Measurements from ENCODE around the gene ASAP3. TPM values are rescaled to one million over a fixed set of nuclear protein-coding genes. Genes with fewer than 3 reads are reported as not detected.

ASAP3 gene
- under 1 TPM; 0.25 to 0.52 TPM for total RNA-seq

GRCh38 chr1:23483321-23484252 lies at the start of gene ASAP3:
Gene ASAP3, minus strand, starts transcription at chr1:23484179. Its CDS starts 46 bp downstream, at chr1:23484133.
- H3K36me3 Mint-ChIP-seq (ENCODE audit: low read depth) = no peaks in the 10 kb centered on the region
- H3K4me3 Mint-ChIP-seq = peak within 1 kb of the TSS; percentile 88
- CTCF ChIA-PET = interaction anchor here (1.0 to 3.6 kb wide), 3 partner anchors 14 to 207 kb away, joined by 3 to 16 read pairs (median 3); no protein-coding TSS in a partner anchor
- POLR2A ChIA-PET = no interaction called here
- peak within 1 kb of the TSS; percentile 78 for H3K27ac Mint-ChIP-seq
- peaks cover 63% of the 10 kb centered on the region for H3K27me3 Mint-ChIP-seq
- no peak for DNase-seq
- H3K9me3 Mint-ChIP-seq = no peaks in the 10 kb centered on the region
- H3K4me1 Mint-ChIP-seq = peaks cover 18% of the 10 kb centered on the region

GRCh38 chr1:23533246-23534023 lies 49.5 kb upstream of the ASAP3 start:
- peaks cover 60% of the 10 kb centered on the region for H3K4me1 Mint-ChIP-seq
- peak overlapping the region; percentile 23 for H3K4me3 Mint-ChIP-seq
- H3K27ac Mint-ChIP-seq = peak overlapping the region; percentile 81
- ChIA-PET CTCF (interaction anchor here (1.1 to 10.9 kb wide), 2 partner anchors 36 to 104 kb away, joined by 4 to 101 read pairs; no protein-coding TSS in a partner anchor), POLR2A (interaction anchor here (0.5 kb wide), 1 partner anchor 38 kb away, joined by 5 read pairs; no protein-coding TSS in a partner anchor)
- H3K36me3 Mint-ChIP-seq (ENCODE audit: low read depth) = peaks cover 21% of the 10 kb centered on the region
- H3K9me3 Mint-ChIP-seq = no peaks in the 10 kb centered on the region
- no peaks in the 10 kb centered on the region for H3K27me3 Mint-ChIP-seq
- no peak for DNase-seq

- DNase-seq = no peak
- Mint-ChIP-seq H3K27me3 (no peaks in the 10 kb centered on the region), H3K9me3 (no peaks in the 10 kb centered on the region), H3K27ac (peak overlapping the region; percentile 95), H3K4me3 (peak overlapping the region; percentile 90), H3K4me1 (peaks cover 70% of the 10 kb centered on the region), H3K36me3 (ENCODE audit: low read depth) (peaks cover 35% of the 10 kb centered on the region)
- ChIA-PET CTCF (interaction anchor here (0.6 to 10.9 kb wide), 7 partner anchors 8 to 107 kb away, joined by 3 to 101 read pairs (median 4); no protein-coding TSS in a partner anchor), POLR2A (interaction anchor here (1.0 kb wide), 1 partner anchor 8 kb away, joined by 4 read pairs; no protein-coding TSS in a partner anchor)
These were observed 47.6 kb upstream of the ASAP3 start for GRCh38 chr1:23531562-23532094.

GRCh38 chr1:23530747-23531561 lies 47.0 kb upstream of the ASAP3 start, which contains the start of gene E2F2:
Gene E2F2, minus strand, starts transcription at chr1:23531233. Its CDS starts 440 bp downstream, at chr1:23530793.
- ChIA-PET CTCF (interaction anchor here (1.1 to 10.9 kb wide), 6 partner anchors 9 to 107 kb away, joined by 3 to 101 read pairs (median 7); no protein-coding TSS in a partner anchor), POLR2A (interaction anchor here (0.5 to 1.0 kb wide), 3 partner anchors 9 to 189 kb away, joined by 4 to 7 read pairs (median 4); no protein-coding TSS in a partner anchor)
- Mint-ChIP-seq H3K36me3 (ENCODE audit: low read depth) (peaks cover 41% of the 10 kb centered on the region), H3K27ac (peak within 1 kb of the TSS; percentile 95), H3K9me3 (no peaks in the 10 kb centered on the region), H3K4me1 (peaks cover 76% of the 10 kb centered on the region), H3K4me3 (peak within 1 kb of the TSS; percentile 98), H3K27me3 (no peaks in the 10 kb centered on the region)
- peak; percentile 88 for DNase-seq

- H3K27me3 Mint-ChIP-seq = no peaks in the 10 kb centered on the region
- peak; percentile 45 for DNase-seq
- ChIA-PET POLR2A (interaction anchor here (0.5 to 0.6 kb wide), 2 partner anchors 21 to 189 kb away, joined by 3 to 7 read pairs; no protein-coding TSS in a partner anchor), CTCF (interaction anchor here (1.1 to 10.9 kb wide), 6 partner anchors 8 to 105 kb away, joined by 4 to 101 read pairs (median 7); partner anchors contain the start of gene ID3)
- peak overlapping the region; percentile 92 for H3K27ac Mint-ChIP-seq
- H3K4me3 Mint-ChIP-seq = peak overlapping the region; percentile 98
- H3K36me3 Mint-ChIP-seq (ENCODE audit: low read depth) = peaks cover 49% of the 10 kb centered on the region
- peaks cover 81% of the 10 kb centered on the region for H3K4me1 Mint-ChIP-seq
- no peaks in the 10 kb centered on the region for H3K9me3 Mint-ChIP-seq
These were observed 46.2 kb upstream of the ASAP3 start for GRCh38 chr1:23530087-23530746.

GRCh38 chr1:23529146-23530086 lies 45.4 kb upstream of the ASAP3 start:
- H3K9me3 Mint-ChIP-seq = no peaks in the 10 kb centered on the region
- H3K27me3 Mint-ChIP-seq = no peaks in the 10 kb centered on the region
- H3K27ac Mint-ChIP-seq = peak overlapping the region; percentile 92
- peaks cover 51% of the 10 kb centered on the region for H3K36me3 Mint-ChIP-seq (ENCODE audit: low read depth)
- ChIA-PET CTCF (interaction anchor here (1.1 to 10.9 kb wide), 6 partner anchors 9 to 107 kb away, joined by 5 to 101 read pairs (median 14); partner anchors contain the start of gene ID3), POLR2A (interaction anchor here (0.6 kb wide), 1 partner anchor 20 kb away, joined by 3 read pairs; no protein-coding TSS in a partner anchor)
- H3K4me1 Mint-ChIP-seq = peaks cover 83% of the 10 kb centered on the region
- no peak for DNase-seq
- H3K4me3 Mint-ChIP-seq = peak overlapping the region; percentile 98

- CTCF ChIA-PET = interaction anchor here (0.8 to 10.9 kb wide), 10 partner anchors 10 to 199 kb away, joined by 3 to 101 read pairs (median 7); partner anchors contain the start of gene ID3
- Mint-ChIP-seq H3K4me1 (peaks cover 85% of the 10 kb centered on the region), H3K4me3 (peak overlapping the region; percentile 98), H3K9me3 (no peaks in the 10 kb centered on the region), H3K36me3 (ENCODE audit: low read depth) (peaks cover 58% of the 10 kb centered on the region), H3K27ac (peak overlapping the region; percentile 92), H3K27me3 (no peaks in the 10 kb centered on the region)
- DNase-seq = peak; percentile 90
- POLR2A ChIA-PET = interaction anchor here (0.6 to 1.5 kb wide), 4 partner anchors 9 to 16 kb away, joined by 3 to 5 read pairs (median 5); no protein-coding TSS in a partner anchor
These were observed 44.4 kb upstream of the ASAP3 start for GRCh38 chr1:23528250-23528978.

GRCh38 chr1:23527900-23528249 lies 43.9 kb upstream of the ASAP3 start:
- Mint-ChIP-seq H3K27ac (peak overlapping the region; percentile 92), H3K4me1 (peaks cover 80% of the 10 kb centered on the region), H3K4me3 (peak overlapping the region; percentile 98), H3K9me3 (no peaks in the 10 kb centered on the region), H3K27me3 (no peaks in the 10 kb centered on the region), H3K36me3 (ENCODE audit: low read depth) (peaks cover 57% of the 10 kb centered on the region)
- DNase-seq = no peak
- CTCF ChIA-PET = interaction anchor here (0.8 to 10.9 kb wide), 8 partner anchors 10 to 199 kb away, joined by 3 to 101 read pairs (median 9); no protein-coding TSS in a partner anchor
- POLR2A ChIA-PET = interaction anchor here (0.6 to 1.5 kb wide), 3 partner anchors 8 to 13 kb away, joined by 5 read pairs; no protein-coding TSS in a partner anchor

- DNase-seq = no peak
- ChIA-PET POLR2A (interaction anchor here (1.5 kb wide), 1 partner anchor 12 kb away, joined by 5 read pairs; no protein-coding TSS in a partner anchor), CTCF (interaction anchor here (0.7 to 10.9 kb wide), 8 partner anchors 11 to 274 kb away, joined by 3 to 101 read pairs (median 9); no protein-coding TSS in a partner anchor)
- Mint-ChIP-seq H3K27me3 (no peaks in the 10 kb centered on the region), H3K4me3 (peak overlapping the region; percentile 98), H3K27ac (peak overlapping the region; percentile 92), H3K9me3 (no peaks in the 10 kb centered on the region), H3K4me1 (peaks cover 82% of the 10 kb centered on the region), H3K36me3 (ENCODE audit: low read depth) (peaks cover 60% of the 10 kb centered on the region)
These were observed 43.4 kb upstream of the ASAP3 start for GRCh38 chr1:23527366-23527765.
